HG02588 (cell line): ENCODE measurements around the gene FMNL2.

Source experiments
- ATAC-seq: cut with Tn5 transposase; IDR thresholded peaks from one replicate; pipeline ENCODE4 v1.9.1; 2021; ENCODE audit warnings: mild to moderate bottlenecking, moderate library complexity; ENCODE audit not compliant: unreplicated experiment

FMNL2 gene

DNA sequence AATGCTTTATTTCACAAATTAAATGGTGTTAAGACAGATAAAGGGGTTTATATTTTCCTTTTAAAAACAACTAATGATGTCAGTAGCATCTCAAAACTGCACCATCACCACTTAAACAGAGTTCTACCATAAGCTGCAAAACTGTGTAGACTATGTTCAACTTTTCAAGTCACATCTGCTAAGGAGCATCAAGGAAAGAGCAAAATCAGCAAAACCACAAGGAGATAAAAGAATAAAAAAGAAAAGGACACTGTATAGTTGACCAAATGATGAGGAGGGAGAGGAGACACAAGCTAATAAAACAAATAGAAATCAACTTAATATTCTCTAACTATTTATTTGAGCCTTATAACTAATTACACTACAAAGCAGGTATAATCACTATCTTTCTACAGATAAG lies 348.4 kb downstream of the FMNL2 start:
- ATAC-seq: no peak

DNA sequence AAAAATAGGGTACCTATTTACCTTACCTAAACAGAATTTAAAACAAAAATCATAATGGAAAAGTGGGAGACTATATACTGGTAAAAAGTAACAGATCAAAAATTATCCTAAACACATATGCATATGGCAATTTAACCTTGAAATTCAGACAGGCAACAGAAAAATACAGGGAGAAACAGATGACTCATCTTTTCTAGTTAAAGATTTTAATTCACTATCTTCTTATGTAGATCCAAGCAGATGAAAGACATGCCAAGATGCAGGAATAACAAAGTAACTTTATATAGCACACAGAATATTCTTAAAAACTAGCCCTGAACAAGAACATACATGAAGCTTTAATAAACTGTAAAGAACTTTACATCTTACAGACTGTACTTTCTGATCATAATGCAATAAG lies 351.3 kb downstream of the FMNL2 start:
- no peak for ATAC-seq

DNA sequence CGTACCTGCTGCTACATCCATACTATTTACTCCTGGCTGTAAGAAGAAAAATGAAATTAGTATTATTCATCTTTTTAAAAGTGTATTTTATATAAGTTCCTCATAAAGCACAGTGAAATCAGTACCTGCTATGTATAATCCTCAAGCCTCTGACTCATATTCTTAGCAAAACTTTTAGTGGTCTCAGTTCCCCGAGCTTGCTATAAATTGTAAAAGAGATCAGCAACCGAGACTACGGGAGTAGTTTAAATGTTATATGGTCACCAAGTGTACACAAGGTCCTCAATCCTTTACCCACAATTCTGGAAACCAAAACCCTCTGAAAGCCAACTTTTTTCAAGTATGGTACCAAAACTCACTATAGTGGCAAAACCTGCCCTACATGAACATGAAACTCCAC lies 358.1 kb downstream of the FMNL2 start:
- ATAC-seq: peak; percentile 85

DNA sequence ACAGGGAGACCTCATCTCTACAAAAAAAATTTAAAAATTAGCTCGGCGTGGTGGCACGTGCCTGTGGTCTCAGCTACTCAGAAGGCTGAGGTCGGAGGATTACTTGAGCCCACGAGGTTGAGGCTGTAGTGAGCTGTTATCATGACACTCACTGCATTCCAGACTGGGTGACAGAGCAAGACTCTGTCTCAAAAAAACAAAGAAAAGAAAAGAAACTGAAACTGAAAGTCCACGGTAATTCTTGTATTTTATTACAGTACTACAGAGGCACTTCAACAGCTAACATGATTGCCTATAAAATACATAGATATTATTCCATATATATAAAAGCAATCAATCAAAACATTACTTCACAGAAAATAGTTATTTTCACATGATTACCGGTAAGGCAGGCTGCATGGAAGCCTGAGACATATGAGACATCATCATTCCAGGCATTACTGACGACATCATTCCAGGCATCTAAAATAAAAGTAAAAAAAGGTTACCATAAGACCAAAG lies 359.2 kb downstream of the FMNL2 start:
- peak; percentile 37 for ATAC-seq

DNA sequence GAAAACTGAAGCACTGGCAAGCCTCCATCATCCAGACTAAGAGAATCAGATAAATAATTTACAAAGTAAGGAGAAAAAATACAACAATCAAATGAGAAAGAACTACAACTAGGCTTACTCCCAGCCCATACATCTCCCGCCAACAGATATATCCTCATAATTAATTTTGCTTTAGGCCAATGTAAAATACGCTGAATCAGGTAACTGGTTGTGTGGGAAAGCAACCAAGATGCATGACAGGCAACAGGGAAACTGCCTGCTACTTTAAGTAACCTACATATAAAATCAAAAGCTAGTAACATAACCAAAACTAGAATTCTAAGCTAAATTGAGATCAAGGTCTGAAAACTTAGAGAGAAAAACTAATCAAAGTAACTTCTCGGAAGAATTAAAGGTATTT lies 360.8 kb downstream of the FMNL2 start:
- ATAC-seq: no peak

DNA sequence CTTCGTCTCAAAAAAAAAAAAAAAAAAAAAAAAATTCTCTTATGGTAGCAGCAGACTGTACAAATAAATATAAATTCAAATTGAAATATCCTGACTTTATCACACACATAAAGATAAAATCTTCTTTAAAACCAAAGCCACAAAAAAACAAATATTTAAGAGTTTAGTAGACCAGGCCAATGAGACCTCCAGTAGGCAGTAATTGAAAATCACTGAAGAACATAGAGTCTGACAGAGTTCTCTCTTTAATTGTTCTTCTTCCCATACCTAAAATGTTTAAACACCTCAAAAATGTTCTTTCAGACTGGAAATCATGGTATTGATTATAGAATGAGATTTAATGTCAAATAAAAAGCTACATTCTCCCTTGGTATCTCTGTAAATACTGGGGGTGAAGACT lies 361.5 kb downstream of the FMNL2 start:
- no peak for ATAC-seq
